Adipocyte (in vitro differentiated cells): ENCODE results near the gene FAM241A.
"Not testable (repeated sequence)": the region's sequence is repeated elsewhere in the genome, so short reads cannot be mapped to it uniquely, and the experiment has no call there.

Experiments
- DNase-seq: peaks from one replicate; pipeline ENCODE4 v3.0.0-alpha.2; 2015; ENCODE audit warnings: low read depth
- H3K27me3 ChIP-seq: replicated peaks from 2 replicates; pipeline ENCODE4 v1.7.0; 2013; ENCODE audit warnings: mild to moderate bottlenecking, low read length, moderate library complexity; ENCODE audit not compliant: control insufficient read depth, insufficient read depth
- H3K36me3 ChIP-seq: 2 replicates; pipeline ENCODE4 v1.7.0; 2013; ENCODE audit warnings: low read length, mild to moderate bottlenecking, moderate library complexity; ENCODE audit not compliant: control insufficient read depth, insufficient read depth, severe bottlenecking
- H3K4me1 ChIP-seq: 2 replicates; pipeline ENCODE4 v1.7.0; 2013; ENCODE audit warnings: mild to moderate bottlenecking, low read length, moderate library complexity; ENCODE audit not compliant: control insufficient read depth, insufficient read depth
- H3K4me3 ChIP-seq: 2 replicates; pipeline ENCODE4 v1.7.0; 2013; ENCODE audit warnings: mild to moderate bottlenecking, low read length, moderate library complexity
- H3K9ac ChIP-seq: 2 replicates; pipeline ENCODE4 v1.7.0; 2013; ENCODE audit warnings: mild to moderate bottlenecking, low read length, moderate library complexity
- H3K9me3 ChIP-seq: 2 replicates; pipeline ENCODE4 v1.7.0; 2013; ENCODE audit warnings: mild to moderate bottlenecking, low read length, moderate library complexity; ENCODE audit not compliant: control insufficient read depth

FAM241A gene

GRCh38 chr4:112178741-112179140, 33.5 kb downstream of the FAM241A start:
- H3K9me3 ChIP-seq, DNase-seq, H3K9ac ChIP-seq, H3K36me3 ChIP-seq, H3K27me3 ChIP-seq, H3K4me3 ChIP-seq: not testable (repeated sequence)
- peaks cover 17% of the 10 kb centered on the region for H3K4me1 ChIP-seq

- no peak overlapping the region for H3K9ac ChIP-seq
- peaks cover 13% of the 10 kb centered on the region for H3K4me1 ChIP-seq
- no peaks in the 10 kb centered on the region for H3K27me3 ChIP-seq
- H3K36me3 ChIP-seq = peaks cover under 1% of the 10 kb centered on the region
- H3K4me3 ChIP-seq = no peak overlapping the region
- DNase-seq = no peak
- H3K9me3 ChIP-seq = no peaks in the 10 kb centered on the region
Measured at GRCh38 chr4:112181358-112182000, 36.2 kb downstream of the FAM241A start.

- Histone ChIP-seq H3K9ac (no peak overlapping the region), H3K4me3 (no peak overlapping the region), H3K4me1 (peaks cover 18% of the 10 kb centered on the region), H3K9me3 (no peaks in the 10 kb centered on the region), H3K27me3 (no peaks in the 10 kb centered on the region), H3K36me3 (peaks cover 11% of the 10 kb centered on the region)
- no peak for DNase-seq
Measured at GRCh38 chr4:112182604-112183003, 37.4 kb downstream of the FAM241A start.

- H3K36me3 ChIP-seq = peaks cover 14% of the 10 kb centered on the region
- no peaks in the 10 kb centered on the region for H3K9me3 ChIP-seq
- H3K27me3 ChIP-seq = no peaks in the 10 kb centered on the region
- H3K4me1 ChIP-seq = peaks cover 18% of the 10 kb centered on the region
- no peak overlapping the region for H3K9ac ChIP-seq
- no peak overlapping the region for H3K4me3 ChIP-seq
- DNase-seq = peak; percentile 15
Measured at GRCh38 chr4:112183252-112183651, 38.0 kb downstream of the FAM241A start.

- H3K4me1 ChIP-seq = peaks cover 18% of the 10 kb centered on the region
- no peak for DNase-seq
- no peak overlapping the region for H3K9ac ChIP-seq
- peaks cover 14% of the 10 kb centered on the region for H3K36me3 ChIP-seq
- H3K9me3 ChIP-seq = no peaks in the 10 kb centered on the region
- no peaks in the 10 kb centered on the region for H3K27me3 ChIP-seq
- no peak overlapping the region for H3K4me3 ChIP-seq
Measured at GRCh38 chr4:112184438-112184837, 39.2 kb downstream of the FAM241A start.

GRCh38 chr4:112185334-112185733, 40.1 kb downstream of the FAM241A start:
- no peak overlapping the region for H3K4me3 ChIP-seq
- no peaks in the 10 kb centered on the region for H3K27me3 ChIP-seq
- DNase-seq = no peak
- no peaks in the 10 kb centered on the region for H3K9me3 ChIP-seq
- no peak overlapping the region for H3K9ac ChIP-seq
- H3K4me1 ChIP-seq = peaks cover 18% of the 10 kb centered on the region
- H3K36me3 ChIP-seq = peaks cover 14% of the 10 kb centered on the region

- no peak overlapping the region for H3K4me3 ChIP-seq
- peaks cover 18% of the 10 kb centered on the region for H3K4me1 ChIP-seq
- no peaks in the 10 kb centered on the region for H3K27me3 ChIP-seq
- H3K9ac ChIP-seq = no peak overlapping the region
- DNase-seq = no peak
- H3K36me3 ChIP-seq = peaks cover 20% of the 10 kb centered on the region
- H3K9me3 ChIP-seq = no peaks in the 10 kb centered on the region
Measured at GRCh38 chr4:112185740-112186670, 40.8 kb downstream of the FAM241A start.

- H3K9me3 ChIP-seq = no peaks in the 10 kb centered on the region
- no peaks in the 10 kb centered on the region for H3K27me3 ChIP-seq
- no peak overlapping the region for H3K4me3 ChIP-seq
- peaks cover 8% of the 10 kb centered on the region for H3K4me1 ChIP-seq
- peaks cover 20% of the 10 kb centered on the region for H3K36me3 ChIP-seq
- DNase-seq = peak; percentile 45
- no peak overlapping the region for H3K9ac ChIP-seq
Measured at GRCh38 chr4:112189754-112190153, 44.5 kb downstream of the FAM241A start.

GRCh38 chr4:112190684-112191083, 45.4 kb downstream of the FAM241A start:
- H3K36me3 ChIP-seq = peaks cover 20% of the 10 kb centered on the region
- H3K4me1 ChIP-seq = peaks cover 8% of the 10 kb centered on the region
- DNase-seq = no peak
- no peak overlapping the region for H3K4me3 ChIP-seq
- no peaks in the 10 kb centered on the region for H3K9me3 ChIP-seq
- H3K9ac ChIP-seq = no peak overlapping the region
- no peaks in the 10 kb centered on the region for H3K27me3 ChIP-seq

GRCh38 chr4:112196461-112196860, 51.2 kb downstream of the FAM241A start:
- H3K4me3 ChIP-seq = no peak overlapping the region
- no peaks in the 10 kb centered on the region for H3K9me3 ChIP-seq
- H3K27me3 ChIP-seq = no peaks in the 10 kb centered on the region
- H3K36me3 ChIP-seq = no peaks in the 10 kb centered on the region
- DNase-seq = no peak
- no peak overlapping the region for H3K9ac ChIP-seq
- no peaks in the 10 kb centered on the region for H3K4me1 ChIP-seq

GRCh38 chr4:112199041-112199440, 53.8 kb downstream of the FAM241A start:
- Histone ChIP-seq H3K36me3 (no peaks in the 10 kb centered on the region), H3K4me1 (no peaks in the 10 kb centered on the region), H3K4me3 (no peak overlapping the region), H3K9ac (no peak overlapping the region), H3K9me3 (no peaks in the 10 kb centered on the region), H3K27me3 (no peaks in the 10 kb centered on the region)
- DNase-seq = no peak
